MCF 10A (cell line): ENCODE measurements around the gene ABLIM2. TPM values are rescaled to one million over a fixed set of nuclear protein-coding genes. Genes with fewer than 3 reads are reported as not detected.

Experiments
- BruUV-seq: library from RNA; stranded (reverse); fragments of 400-500 nt; replicated peaks from 2 replicates; lab custom pipeline; 2021; lab: Mats Ljungman, UMichigan
- CTCF ChIA-PET: fragments of 300-600 bp; sonication (Branson Sonifier 250); formaldehyde crosslinking; extraction: SDS; loops from one replicate; lab custom pipeline; 2021; ENCODE audit warnings: antibody characterized with exemption, inconsistent platforms; lab: Yijun Ruan, JAX
- POLR2A ChIA-PET: fragments of 300-600, 350-650 bp; sonication (Branson Sonifier 250); formaldehyde crosslinking; extraction: SDS; loops from one replicate; lab custom pipeline; 2020; ENCODE audit warnings: antibody characterized with exemption, inconsistent platforms; lab: Yijun Ruan, JAX
- DNase-seq: peaks from one replicate; pipeline ENCODE4 v3.0.0-alpha.2; 2018; ENCODE audit not compliant: unreplicated experiment
- H3K27ac Mint-ChIP-seq: one replicate; pipeline ENCODE4 v1.8.0; 2022; ENCODE audit warnings: mild to moderate bottlenecking, low read depth, mixed read lengths; ENCODE audit not compliant: unreplicated experiment
- H3K27me3 Mint-ChIP-seq: one replicate; pipeline ENCODE4 v1.8.0; 2022; ENCODE audit warnings: mixed read lengths; ENCODE audit not compliant: insufficient read depth, unreplicated experiment
- H3K36me3 Mint-ChIP-seq: one replicate; pipeline ENCODE4 v1.8.0; 2022; ENCODE audit warnings: mild to moderate bottlenecking, moderate library complexity, mixed read lengths; ENCODE audit not compliant: insufficient read depth, unreplicated experiment
- H3K4me1 Mint-ChIP-seq: one replicate; pipeline ENCODE4 v1.8.0; 2022; ENCODE audit warnings: mixed read lengths; ENCODE audit not compliant: insufficient read depth, unreplicated experiment
- H3K4me3 Mint-ChIP-seq: one replicate; pipeline ENCODE4 v1.8.0; 2022; ENCODE audit warnings: mild to moderate bottlenecking, moderate library complexity, mixed read lengths; ENCODE audit not compliant: unreplicated experiment
- H3K9me3 Mint-ChIP-seq: one replicate; pipeline ENCODE4 v1.8.0; 2022; ENCODE audit warnings: mixed read lengths; ENCODE audit not compliant: unreplicated experiment
- CTCF ChIP-seq: fragments of 200-600 bp; IDR thresholded peaks from one replicate; pipeline ENCODE4 v1.8.0; 2022; ENCODE audit warnings: antibody characterized with exemption, mild to moderate bottlenecking; ENCODE audit not compliant: unreplicated experiment
- intact Hi-C: fragments of 100-400 bp; cut with micrococcal nuclease; formaldehyde crosslinking; loops from 2 replicates; pipeline ENCODE4 v1.14.1; 2022
- total RNA-seq: library from RNA; stranded (reverse); gene quantifications from 2 replicates; pipeline ENCODE4 v1.2.3, GENCODE V29; 2022

ABLIM2 gene
- total RNA-seq, 1 experiment from 2014 or later, result 5.3 TPM

DNA sequence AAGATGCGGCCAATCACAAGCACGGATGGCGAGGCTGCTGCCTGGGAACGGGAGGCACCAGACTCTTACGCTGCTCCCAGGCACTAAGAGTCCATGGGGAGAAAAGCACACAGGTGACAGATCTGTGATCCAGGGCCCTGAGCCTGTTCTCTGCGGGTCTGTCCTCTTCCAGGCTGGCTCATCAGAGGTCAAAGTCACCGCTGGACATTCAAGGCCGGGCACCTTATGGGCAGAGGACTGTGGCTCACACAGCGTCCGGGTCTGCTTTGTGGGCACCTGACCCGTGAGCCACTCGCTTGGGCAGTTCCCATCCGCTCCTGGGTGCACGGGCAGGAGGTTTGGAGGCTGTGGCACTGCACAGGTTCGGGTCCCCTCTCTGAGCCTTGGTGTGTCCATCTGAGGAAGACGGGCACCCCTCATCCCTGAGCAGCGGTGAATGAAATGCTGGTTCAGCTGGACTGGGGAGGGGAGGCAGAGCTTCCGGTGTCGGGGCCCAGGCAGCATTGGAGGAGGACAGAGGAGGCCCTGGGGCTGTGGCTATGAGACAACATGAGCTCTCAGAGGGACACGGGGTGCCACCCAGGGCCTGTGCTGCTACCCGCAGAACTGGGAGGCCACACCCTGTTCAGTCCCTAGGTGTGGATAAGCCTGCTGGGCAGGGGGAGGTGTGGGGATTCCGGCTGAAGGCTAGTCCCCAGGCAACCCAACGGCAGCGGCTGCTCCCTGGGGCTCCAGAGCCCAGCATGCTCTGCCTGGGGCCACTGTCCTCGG lies 157.7 kb downstream of the ABLIM2 start:
- Mint-ChIP-seq H3K4me3 (no peak overlapping the region), H3K9me3 (no peaks in the 10 kb centered on the region), H3K4me1 (no peaks in the 10 kb centered on the region), H3K27me3 (peaks cover 43% of the 10 kb centered on the region), H3K27ac (no peak overlapping the region), H3K36me3 (no peaks in the 10 kb centered on the region)
- ChIA-PET CTCF (interaction anchor here (0.6 kb wide), 1 partner anchor 12 kb away, joined by 3 read pairs; no protein-coding TSS in a partner anchor), POLR2A (no interaction called here)
- no peak for TF ChIP-seq CTCF
- intact Hi-C loops, result no loop called here
- no TSS peak for BruUV-seq
- no peak for DNase-seq

GRCh38 chr4:8000247-8000646 lies 158.4 kb downstream of the ABLIM2 start:
- no peaks in the 10 kb centered on the region for H3K36me3 Mint-ChIP-seq

DNA sequence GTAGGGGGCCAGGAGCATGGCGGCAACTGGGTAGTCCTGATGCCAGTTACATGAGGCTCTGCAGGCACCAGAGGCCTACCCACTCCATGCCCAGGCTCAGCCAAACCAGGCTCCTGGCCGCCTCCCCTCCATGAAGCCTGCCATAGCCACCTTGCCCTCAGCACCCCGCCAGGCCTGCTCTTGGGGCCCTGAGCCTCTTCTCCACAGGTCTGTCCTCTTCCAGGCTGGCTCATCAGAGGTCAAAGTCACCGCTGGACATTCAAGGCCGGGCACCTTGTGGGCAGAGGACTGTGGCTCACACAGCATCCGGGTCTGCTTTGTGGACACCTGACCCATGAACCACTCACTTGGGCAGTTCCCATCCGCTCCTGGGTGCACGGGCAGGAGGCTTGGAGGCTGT lies 158.9 kb downstream of the ABLIM2 start:
- no peak for TF ChIP-seq CTCF
- Mint-ChIP-seq H3K27me3 (peaks cover 43% of the 10 kb centered on the region), H3K27ac (no peak overlapping the region), H3K36me3 (no peaks in the 10 kb centered on the region), H3K4me1 (no peaks in the 10 kb centered on the region), H3K4me3 (no peak overlapping the region), H3K9me3 (no peaks in the 10 kb centered on the region)
- CTCF ChIA-PET, result interaction anchor here (1.0 kb wide), 1 partner anchor 11 kb away, joined by 6 read pairs; no protein-coding TSS in a partner anchor
- no peak for DNase-seq
- POLR2A ChIA-PET, result no interaction called here
- intact Hi-C loops, result no loop called here
- BruUV-seq, result no TSS peak

More at GRCh38 chr4:8000247-8000646, 158.4 kb downstream of the ABLIM2 start:
- ChIA-PET POLR2A (no interaction called here), CTCF (interaction anchor here (0.6 kb wide), 1 partner anchor 11 kb away, joined by 3 read pairs; no protein-coding TSS in a partner anchor)
- BruUV-seq, result no TSS peak
- DNase-seq, result no peak
- no peak for TF ChIP-seq CTCF
- Mint-ChIP-seq H3K4me3 (no peak overlapping the region), H3K27ac (no peak overlapping the region), H3K27me3 (peaks cover 43% of the 10 kb centered on the region), H3K4me1 (no peaks in the 10 kb centered on the region), H3K9me3 (no peaks in the 10 kb centered on the region)
- intact Hi-C loops, result no loop called here

DNA sequence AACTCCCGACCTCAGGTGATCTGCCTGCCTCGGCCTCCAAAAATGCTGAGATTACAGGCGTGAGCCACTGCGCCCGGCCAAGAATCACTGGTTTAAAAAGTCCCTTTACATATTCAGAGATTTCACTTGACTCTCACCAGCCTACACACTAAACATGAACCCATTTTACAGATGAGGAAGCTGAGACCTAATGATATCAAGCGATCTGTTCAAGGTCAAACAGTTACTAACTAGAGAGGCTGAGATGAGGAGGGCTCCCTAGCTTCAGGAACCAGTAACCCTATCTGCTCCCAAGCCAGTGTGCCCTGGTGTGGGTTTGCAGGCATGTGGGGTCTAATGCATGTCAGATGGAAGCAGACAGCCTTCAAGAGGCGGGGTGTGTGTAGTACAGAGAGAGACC lies 159.3 kb downstream of the ABLIM2 start:
- BruUV-seq, result no TSS peak
- intact Hi-C loops, result no loop called here
- no peak for TF ChIP-seq CTCF
- DNase-seq, result no peak
- POLR2A ChIA-PET, result no interaction called here
- H3K27ac Mint-ChIP-seq, result no peak overlapping the region
- H3K4me3 Mint-ChIP-seq, result no peak overlapping the region
- H3K9me3 Mint-ChIP-seq, result no peaks in the 10 kb centered on the region
- H3K36me3 Mint-ChIP-seq, result no peaks in the 10 kb centered on the region
- CTCF ChIA-PET, result interaction anchor here (1.0 kb wide), 1 partner anchor 10 kb away, joined by 6 read pairs; no protein-coding TSS in a partner anchor
- peaks cover 40% of the 10 kb centered on the region for H3K27me3 Mint-ChIP-seq
- H3K4me1 Mint-ChIP-seq, result no peaks in the 10 kb centered on the region
